Measurements from ENCODE around the gene CTAG1A. TPM values are rescaled to one million over a fixed set of nuclear protein-coding genes. Genes with fewer than 3 reads are reported as not detected.
"Not testable (repeated sequence)": the region's sequence is repeated elsewhere in the genome, so short reads cannot be mapped to it uniquely, and the experiment has no call there.

Gene CTAG1A
- total RNA-seq, 1 experiment from 2014 or later, result not detected

DNA sequence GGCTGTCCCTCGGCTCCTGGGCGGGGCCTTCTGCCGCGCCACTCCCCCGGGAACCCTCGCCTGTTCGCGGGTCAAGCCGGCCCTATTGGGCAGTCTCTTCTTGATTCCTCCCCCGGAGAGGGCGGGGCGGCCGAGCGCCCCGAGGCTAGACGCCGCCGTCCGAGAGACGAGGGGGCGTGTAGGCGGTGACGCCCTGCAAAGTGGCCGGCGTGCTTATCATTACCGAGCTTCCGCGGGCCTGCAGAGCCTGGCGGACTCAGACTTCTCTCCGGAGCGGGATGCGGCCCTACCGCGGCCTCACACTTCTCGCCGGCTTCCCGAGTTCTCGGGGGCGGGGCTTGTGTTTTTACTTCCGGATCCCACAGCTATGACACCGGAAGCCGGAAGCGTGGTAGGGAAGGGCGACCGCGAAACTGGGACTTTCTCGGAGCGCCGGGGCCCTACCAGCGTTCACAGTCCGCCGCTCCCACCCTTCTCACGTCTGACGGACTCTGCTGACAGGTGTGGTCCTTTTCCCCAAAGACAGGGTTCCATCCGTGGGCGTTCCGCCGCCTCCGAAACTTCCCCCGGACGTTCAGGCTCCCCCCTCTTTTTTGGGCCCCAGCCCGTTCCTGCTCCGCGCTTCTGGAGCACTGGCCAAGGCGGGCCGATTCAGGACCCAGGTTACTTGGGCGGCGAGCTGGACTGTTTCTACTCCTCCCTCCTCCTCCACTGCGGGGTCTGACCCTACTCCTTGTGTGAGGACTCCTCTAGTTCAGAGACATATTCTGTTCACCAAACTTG lies 37.5 kb upstream of the CTAG1A start, which contains the start of gene IKBKG:
Gene IKBKG, plus strand, starts transcription at position 376 of the 783 bp plus-strand sequence. CDS start 4,383 bp downstream, outside the sequence.
- Histone ChIP-seq H3K27me3 (replicated peaks; ENCODE audit: insufficient read depth, low read depth, low read length, poor library complexity) (no peaks in the 10 kb centered on the region), H3K9me3 (ENCODE audit: low read depth, low read length, poor library complexity, severe bottlenecking) (no peaks in the 10 kb centered on the region), H3K4me3 (ENCODE audit: low read depth, low read length, poor library complexity, severe bottlenecking) (peak within 1 kb of the TSS; percentile 91), H3K36me3 (ENCODE audit: insufficient read depth, low read length, poor library complexity, severe bottlenecking) (peaks cover 9% of the 10 kb centered on the region), H3K27ac (ENCODE audit: low read depth, low read length, poor library complexity, severe bottlenecking) (peak within 1 kb of the TSS; percentile 95), H3K4me1 (ENCODE audit: insufficient read depth, low read length, poor library complexity, severe bottlenecking) (peaks cover 15% of the 10 kb centered on the region)
- intact Hi-C loops (cut with micrococcal nuclease; ENCODE audit: unreplicated experiment), result loop anchor here (10.0 kb wide), 1 partner anchor 197 kb away; no protein-coding TSS in a partner anchor
- DNase-seq (ENCODE audit: low spot score), result peak; percentile 92
- CTCF ChIA-PET, result interaction anchor here (0.6 kb wide), 1 partner anchor 535 kb away, joined by 4 read pairs; no protein-coding TSS in a partner anchor
- no TSS peak for BruUV-seq (replicated peaks)
- TF ChIP-seq EZH2 (IDR thresholded peaks at IDR 0.05; ENCODE audit: borderline replicate concordance, low read depth, low read length, poor library complexity, severe bottlenecking), result no peak
- TF ChIP-seq, protein P1, sequence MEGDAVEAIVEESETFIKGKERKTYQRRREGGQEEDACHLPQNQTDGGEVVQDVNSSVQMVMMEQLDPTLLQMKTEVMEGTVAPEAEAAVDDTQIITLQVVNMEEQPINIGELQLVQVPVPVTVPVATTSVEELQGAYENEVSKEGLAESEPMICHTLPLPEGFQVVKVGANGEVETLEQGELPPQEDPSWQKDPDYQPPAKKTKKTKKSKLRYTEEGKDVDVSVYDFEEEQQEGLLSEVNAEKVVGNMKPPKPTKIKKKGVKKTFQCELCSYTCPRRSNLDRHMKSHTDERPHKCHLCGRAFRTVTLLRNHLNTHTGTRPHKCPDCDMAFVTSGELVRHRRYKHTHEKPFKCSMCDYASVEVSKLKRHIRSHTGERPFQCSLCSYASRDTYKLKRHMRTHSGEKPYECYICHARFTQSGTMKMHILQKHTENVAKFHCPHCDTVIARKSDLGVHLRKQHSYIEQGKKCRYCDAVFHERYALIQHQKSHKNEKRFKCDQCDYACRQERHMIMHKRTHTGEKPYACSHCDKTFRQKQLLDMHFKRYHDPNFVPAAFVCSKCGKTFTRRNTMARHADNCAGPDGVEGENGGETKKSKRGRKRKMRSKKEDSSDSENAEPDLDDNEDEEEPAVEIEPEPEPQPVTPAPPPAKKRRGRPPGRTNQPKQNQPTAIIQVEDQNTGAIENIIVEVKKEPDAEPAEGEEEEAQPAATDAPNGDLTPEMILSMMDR (conservative IDR thresholded peaks at IDR 0.05; ENCODE audit: low read depth, low read length), result no peak
- POLR2A ChIA-PET (ENCODE audit: low non-redundant PET), result no interaction called here

DNA sequence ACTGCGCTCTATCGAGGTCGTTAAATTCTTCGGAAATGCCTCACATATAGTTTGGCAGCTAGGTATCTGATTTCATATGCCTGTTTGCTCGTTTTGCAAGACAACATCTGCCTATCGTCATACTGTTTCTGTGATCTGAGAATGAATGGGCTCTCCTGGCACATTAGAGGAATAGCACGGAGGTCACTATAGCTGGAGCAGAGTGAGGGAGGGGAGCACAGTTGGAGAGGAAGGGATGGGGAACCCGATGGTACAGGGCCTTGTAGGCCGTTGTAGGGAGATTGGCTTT lies 37.0 kb upstream of the CTAG1A start:
- H3K4me1 ChIP-seq (ENCODE audit: insufficient read depth, low read length, poor library complexity, severe bottlenecking), result peaks cover 12% of the 10 kb centered on the region
- BruUV-seq (replicated peaks), result no TSS peak
- ChIA-PET CTCF (no interaction called here), POLR2A (ENCODE audit: low non-redundant PET) (no interaction called here)
- no peaks in the 10 kb centered on the region for H3K27me3 ChIP-seq (replicated peaks; ENCODE audit: insufficient read depth, low read depth, low read length, poor library complexity)
- intact Hi-C loops (cut with micrococcal nuclease; ENCODE audit: unreplicated experiment), result loop anchor here (10.0 kb wide), 1 partner anchor 197 kb away; no protein-coding TSS in a partner anchor
- DNase-seq (ENCODE audit: low spot score), result no peak
- peak overlapping the region; percentile 95 for H3K27ac ChIP-seq (ENCODE audit: low read depth, low read length, poor library complexity, severe bottlenecking)
- TF ChIP-seq, protein P1 (conservative IDR thresholded peaks at IDR 0.05; ENCODE audit: low read depth, low read length), result no peak
- TF ChIP-seq EZH2 (IDR thresholded peaks at IDR 0.05; ENCODE audit: borderline replicate concordance, low read depth, low read length, poor library complexity, severe bottlenecking), result no peak
- peaks cover 7% of the 10 kb centered on the region for H3K36me3 ChIP-seq (ENCODE audit: insufficient read depth, low read length, poor library complexity, severe bottlenecking)
- no peaks in the 10 kb centered on the region for H3K9me3 ChIP-seq (ENCODE audit: low read depth, low read length, poor library complexity, severe bottlenecking)
- H3K4me3 ChIP-seq (ENCODE audit: low read depth, low read length, poor library complexity, severe bottlenecking), result peak overlapping the region; percentile 91

GRCh38 chrX:154549766-154550165 lies 35.2 kb upstream of the CTAG1A start:
- CTCF ChIA-PET, result no interaction called here

GRCh38 chrX:154552112-154552806 lies 32.7 kb upstream of the CTAG1A start:
- POLR2A ChIA-PET (ENCODE audit: low non-redundant PET); CTCF ChIA-PET: not testable (repeated sequence)

More at GRCh38 chrX:154549766-154550165, 35.2 kb upstream of the CTAG1A start:
- no peak overlapping the region for H3K27ac ChIP-seq (ENCODE audit: low read depth, low read length, poor library complexity, severe bottlenecking)
- POLR2A ChIA-PET (ENCODE audit: low non-redundant PET), result no interaction called here
- H3K4me3 ChIP-seq (ENCODE audit: low read depth, low read length, poor library complexity, severe bottlenecking), result no peak overlapping the region
- peaks cover 3% of the 10 kb centered on the region for H3K36me3 ChIP-seq (ENCODE audit: insufficient read depth, low read length, poor library complexity, severe bottlenecking)
- H3K4me1 ChIP-seq (ENCODE audit: insufficient read depth, low read length, poor library complexity, severe bottlenecking), result peaks cover 8% of the 10 kb centered on the region
- intact Hi-C loops (cut with micrococcal nuclease; ENCODE audit: unreplicated experiment), result loop anchor here (10.0 kb wide), 1 partner anchor 195 kb away; no protein-coding TSS in a partner anchor
- TF ChIP-seq EZH2 (IDR thresholded peaks at IDR 0.05; ENCODE audit: borderline replicate concordance, low read depth, low read length, poor library complexity, severe bottlenecking), result no peak
- no peak for DNase-seq (ENCODE audit: low spot score)
- no TSS peak for BruUV-seq (replicated peaks)
- no peaks in the 10 kb centered on the region for H3K9me3 ChIP-seq (ENCODE audit: low read depth, low read length, poor library complexity, severe bottlenecking)
- no peaks in the 10 kb centered on the region for H3K27me3 ChIP-seq (replicated peaks; ENCODE audit: insufficient read depth, low read depth, low read length, poor library complexity)

GRCh38 chrX:154558060-154558690 lies 26.8 kb upstream of the CTAG1A start:
- intact Hi-C loops (cut with micrococcal nuclease; ENCODE audit: unreplicated experiment); CTCF ChIA-PET; H3K27me3 ChIP-seq (replicated peaks; ENCODE audit: insufficient read depth, low read depth, low read length, poor library complexity); H3K36me3 ChIP-seq (ENCODE audit: insufficient read depth, low read length, poor library complexity, severe bottlenecking); H3K9me3 ChIP-seq (ENCODE audit: low read depth, low read length, poor library complexity, severe bottlenecking); H3K27ac ChIP-seq (ENCODE audit: low read depth, low read length, poor library complexity, severe bottlenecking); H3K4me3 ChIP-seq (ENCODE audit: low read depth, low read length, poor library complexity, severe bottlenecking); POLR2A ChIA-PET (ENCODE audit: low non-redundant PET); BruUV-seq (replicated peaks); DNase-seq (ENCODE audit: low spot score); H3K4me1 ChIP-seq (ENCODE audit: insufficient read depth, low read length, poor library complexity, severe bottlenecking): not testable (repeated sequence)

More at GRCh38 chrX:154552112-154552806, 32.7 kb upstream of the CTAG1A start:
- H3K27me3 ChIP-seq (replicated peaks; ENCODE audit: insufficient read depth, low read depth, low read length, poor library complexity); DNase-seq (ENCODE audit: low spot score); H3K36me3 ChIP-seq (ENCODE audit: insufficient read depth, low read length, poor library complexity, severe bottlenecking); intact Hi-C loops (cut with micrococcal nuclease; ENCODE audit: unreplicated experiment); BruUV-seq (replicated peaks); H3K27ac ChIP-seq (ENCODE audit: low read depth, low read length, poor library complexity, severe bottlenecking); H3K4me3 ChIP-seq (ENCODE audit: low read depth, low read length, poor library complexity, severe bottlenecking); H3K9me3 ChIP-seq (ENCODE audit: low read depth, low read length, poor library complexity, severe bottlenecking); H3K4me1 ChIP-seq (ENCODE audit: insufficient read depth, low read length, poor library complexity, severe bottlenecking): not testable (repeated sequence)

Measured in A673 (cell line).